PC-3 (cell line): ENCODE measurements around the gene ADORA1. TPM values are rescaled to one million over a fixed set of nuclear protein-coding genes. Genes with fewer than 3 reads are reported as not detected.

ENCODE experiments used
- ATAC-seq: fragments of 200-7000 bp; cut with Tn5 transposase; 2 replicates; pipeline ENCODE4 v1.9.1; 2020; ENCODE audit warnings: mild to moderate bottlenecking, moderate library complexity
- BruUV-seq: library from RNA; stranded (reverse); fragments of 400-500 nt; replicated peaks from 2 replicates; lab custom pipeline; 2021; lab: Mats Ljungman, UMichigan
- CTCF ChIA-PET: fragments of 300-600 bp; sonication (Branson Sonifier 250); formaldehyde crosslinking; loops from one replicate; lab custom pipeline; 2022; ENCODE audit warnings: antibody characterized with exemption; lab: Charles Lee
- POLR2A ChIA-PET: fragments of 300-600 bp; sonication (Branson Sonifier 250); formaldehyde crosslinking; loops from one replicate; lab custom pipeline; 2022; ENCODE audit warnings: antibody characterized with exemption; ENCODE audit not compliant: unreplicated experiment; lab: Charles Lee
- DNase-seq: peaks from one replicate; pipeline ENCODE4 v3.0.0-alpha.2; 2015
- H2AFZ ChIP-seq: fragments of 300-600 bp; sonication (generic); 2 replicates; pipeline ENCODE4 v1.6.0; 2016; ENCODE audit warnings: antibody characterized with exemption, low read length
- H3F3A ChIP-seq: fragments of 300-600 bp; sonication (generic); one replicate; pipeline ENCODE4 v1.6.0; 2017; ENCODE audit warnings: antibody characterized with exemption, low read length, control low read depth, mild to moderate bottlenecking; ENCODE audit not compliant: unreplicated experiment
- H3K27ac ChIP-seq: fragments of 300-600 bp; sonication (generic); 2 replicates; pipeline ENCODE4 v1.5.1; 2016; ENCODE audit warnings: mild to moderate bottlenecking, low read length
- H3K27me3 ChIP-seq: fragments of 300-600 bp; sonication (generic); 2 replicates; pipeline ENCODE4 v1.6.1; 2016; ENCODE audit warnings: low read length, mixed read lengths
- H3K36me3 ChIP-seq: fragments of 300-600 bp; sonication (generic); 2 replicates; pipeline ENCODE4 v1.6.1; 2016; ENCODE audit warnings: low read depth, mixed run types, low read length, mixed read lengths
- H3K4me1 ChIP-seq: fragments of 300-600 bp; sonication (generic); 2 replicates; pipeline ENCODE4 v1.5.1; 2016; ENCODE audit warnings: low read length; ENCODE audit not compliant: insufficient read depth
- H3K4me2 ChIP-seq: fragments of 300-600 bp; sonication (generic); 2 replicates; pipeline ENCODE4 v1.6.0; 2016; ENCODE audit warnings: low read length
- H3K4me3 ChIP-seq: fragments of 300-600 bp; sonication (generic); 2 replicates; pipeline ENCODE4 v1.5.1; 2016; ENCODE audit warnings: mild to moderate bottlenecking, low read length, mixed read lengths
- H3K79me2 ChIP-seq: fragments of 300-600 bp; sonication (generic); 2 replicates; pipeline ENCODE4 v1.6.1; 2017; ENCODE audit warnings: low read length, mixed read lengths
- H3K9ac ChIP-seq: fragments of 300-600 bp; sonication (generic); 2 replicates; pipeline ENCODE4 v1.6.0; 2016; ENCODE audit warnings: mild to moderate bottlenecking, low read length
- H3K9me2 ChIP-seq: fragments of 300-600 bp; sonication (generic); replicated peaks from 2 replicates; pipeline ENCODE4 v1.6.1; 2016; ENCODE audit warnings: mixed run types, low read length, mixed read lengths
- H3K9me3 ChIP-seq: fragments of 300-600 bp; sonication (generic); 2 replicates; pipeline ENCODE4 v1.6.1; 2016; ENCODE audit warnings: low read length, mixed read lengths
- H4K20me1 ChIP-seq: fragments of 300-600 bp; sonication (generic); 2 replicates; pipeline ENCODE4 v1.6.1; 2016; ENCODE audit warnings: low read length, mixed read lengths
- EZH2 ChIP-seq: fragments of 300-600 bp; sonication (generic); IDR thresholded peaks from one replicate; pipeline ENCODE4 v1.6.1; 2017; ENCODE audit warnings: antibody characterized with exemption, mild to moderate bottlenecking, low read length; ENCODE audit not compliant: unreplicated experiment
- EZH2phosphoT487 ChIP-seq: fragments of 300-600 bp; sonication (generic); IDR thresholded peaks from 2 replicates; pipeline ENCODE4 v1.6.1; 2018; ENCODE audit warnings: mild to moderate bottlenecking, antibody characterized with exemption, low read length, borderline replicate concordance
- intact Hi-C: fragments of 100-400 bp; cut with micrococcal nuclease; formaldehyde crosslinking; loops from 2 replicates; pipeline ENCODE4 v1.9.0; 2023
- total RNA-seq: library from RNA; depleted of rRNA; stranded (reverse); fragments of >200 nt; gene quantifications from 2 replicates; pipeline ENCODE4 v1.2.3, GENCODE V29; 2014
- TF ChIP-seq, protein P1 (sequence below): fragments of 300-600 bp; sonication (generic); conservative IDR thresholded peaks from 2 replicates; pipeline ENCODE4 v1.5.1; 2017; ENCODE audit warnings: antibody characterized with exemption, low read depth, mild to moderate bottlenecking, low read length

Gene ADORA1
- total RNA-seq, 1 experiment from 2014 or later = 1.4 TPM

DNA sequence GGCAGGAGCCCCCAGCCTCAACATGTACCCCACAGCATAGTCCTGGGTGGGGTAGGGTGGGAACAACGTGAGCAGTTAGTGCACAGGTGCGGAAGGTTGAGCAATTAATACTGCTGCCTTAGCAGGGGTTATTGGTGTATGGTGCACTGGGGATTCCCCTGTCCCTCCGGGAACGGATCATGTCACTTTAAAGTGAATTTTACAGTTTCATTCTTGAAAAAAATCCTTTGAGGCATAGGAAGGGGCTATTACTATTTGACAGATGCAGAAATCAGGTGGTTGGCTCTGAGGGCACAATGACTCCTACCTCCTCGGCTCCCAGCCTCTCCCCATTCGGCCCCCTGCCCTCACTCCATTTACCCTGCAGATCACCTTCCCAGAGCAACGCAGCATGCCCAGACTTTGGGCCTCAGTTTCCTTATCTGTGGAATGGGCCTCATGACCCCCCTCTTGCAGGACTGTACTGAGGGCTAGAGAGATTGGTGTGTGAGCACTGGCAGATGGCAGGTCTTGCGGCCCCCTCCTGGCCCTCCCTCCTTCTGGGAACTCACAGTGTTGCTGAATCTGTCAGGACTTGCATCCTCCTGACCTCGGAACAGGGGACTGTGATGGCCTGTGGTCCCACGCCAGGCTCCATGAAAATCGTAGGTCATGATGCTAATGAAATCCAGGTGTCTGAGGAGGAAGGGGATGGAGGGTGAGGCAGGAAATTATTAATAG is 53.2 kb downstream of the ADORA1 start:
- H2AFZ ChIP-seq = no peak overlapping the region
- peaks cover 13% of the 10 kb centered on the region for H3K4me1 ChIP-seq
- H3K79me2 ChIP-seq = no peaks in the 10 kb centered on the region
- H3K27me3 ChIP-seq = no peaks in the 10 kb centered on the region
- CTCF ChIA-PET = no interaction called here
- no peaks in the 10 kb centered on the region for H3K9me3 ChIP-seq
- no peak overlapping the region for H3K9ac ChIP-seq
- ATAC-seq (no peak), DNase-seq (no peak)
- no TSS peak for BruUV-seq
- intact Hi-C loops = no loop called here
- H3K4me3 ChIP-seq = no peak overlapping the region
- no peaks in the 10 kb centered on the region for H4K20me1 ChIP-seq
- TF ChIP-seq EZH2 (no peak), EZH2phosphoT487 (no peak)
- TF ChIP-seq, protein P1, sequence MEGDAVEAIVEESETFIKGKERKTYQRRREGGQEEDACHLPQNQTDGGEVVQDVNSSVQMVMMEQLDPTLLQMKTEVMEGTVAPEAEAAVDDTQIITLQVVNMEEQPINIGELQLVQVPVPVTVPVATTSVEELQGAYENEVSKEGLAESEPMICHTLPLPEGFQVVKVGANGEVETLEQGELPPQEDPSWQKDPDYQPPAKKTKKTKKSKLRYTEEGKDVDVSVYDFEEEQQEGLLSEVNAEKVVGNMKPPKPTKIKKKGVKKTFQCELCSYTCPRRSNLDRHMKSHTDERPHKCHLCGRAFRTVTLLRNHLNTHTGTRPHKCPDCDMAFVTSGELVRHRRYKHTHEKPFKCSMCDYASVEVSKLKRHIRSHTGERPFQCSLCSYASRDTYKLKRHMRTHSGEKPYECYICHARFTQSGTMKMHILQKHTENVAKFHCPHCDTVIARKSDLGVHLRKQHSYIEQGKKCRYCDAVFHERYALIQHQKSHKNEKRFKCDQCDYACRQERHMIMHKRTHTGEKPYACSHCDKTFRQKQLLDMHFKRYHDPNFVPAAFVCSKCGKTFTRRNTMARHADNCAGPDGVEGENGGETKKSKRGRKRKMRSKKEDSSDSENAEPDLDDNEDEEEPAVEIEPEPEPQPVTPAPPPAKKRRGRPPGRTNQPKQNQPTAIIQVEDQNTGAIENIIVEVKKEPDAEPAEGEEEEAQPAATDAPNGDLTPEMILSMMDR = no peak
- H3K4me2 ChIP-seq = no peak overlapping the region
- H3K36me3 ChIP-seq = no peaks in the 10 kb centered on the region
- H3F3A ChIP-seq = no peaks in the 10 kb centered on the region
- POLR2A ChIA-PET = no interaction called here
- H3K27ac ChIP-seq = no peak overlapping the region
- no peaks in the 10 kb centered on the region for H3K9me2 ChIP-seq

GRCh38 chr1:203181586-203182386 is 54.3 kb downstream of the ADORA1 start:
- H4K20me1 ChIP-seq = no peaks in the 10 kb centered on the region
- no peak overlapping the region for H2AFZ ChIP-seq
- no peaks in the 10 kb centered on the region for H3K79me2 ChIP-seq
- no peak overlapping the region for H3K4me3 ChIP-seq
- ChIA-PET CTCF (interaction anchor here (0.7 kb wide), 1 partner anchor 140 kb away, joined by 4 read pairs; no protein-coding TSS in a partner anchor), POLR2A (no interaction called here)
- H3F3A ChIP-seq = no peaks in the 10 kb centered on the region
- no peaks in the 10 kb centered on the region for H3K9me2 ChIP-seq
- H3K4me2 ChIP-seq = no peak overlapping the region
- TF ChIP-seq, protein P1 = no peak
- TF ChIP-seq EZH2phosphoT487 (no peak), EZH2 (no peak)
- H3K4me1 ChIP-seq = peaks cover 13% of the 10 kb centered on the region
- no peak overlapping the region for H3K9ac ChIP-seq
- no peaks in the 10 kb centered on the region for H3K9me3 ChIP-seq
- intact Hi-C loops = no loop called here
- no peak for DNase-seq
- no peaks in the 10 kb centered on the region for H3K36me3 ChIP-seq
- H3K27ac ChIP-seq = no peak overlapping the region
- no peaks in the 10 kb centered on the region for H3K27me3 ChIP-seq
- no peak for ATAC-seq
- BruUV-seq = no TSS peak
